Gastroesophageal sphincter (tissue), 3 donors: ENCODE measurements around the gene MRPS14.

Source experiments
- EP300 ChIP-seq: sonication (generic); formaldehyde crosslinking; IDR thresholded peaks from one replicate; pipeline ENCODE4 v1.6.1; 2017; ENCODE audit warnings: antibody characterized with exemption, mild to moderate bottlenecking
- POLR2A ChIP-seq, 2 donors: fragments of 450-650 bp; IDR thresholded peaks; one replicate each; pipeline ENCODE4 v1.6.1; 2017; ENCODE audit warnings: antibody characterized with exemption in 2 of 2, mild to moderate bottlenecking in 2 of 2, moderate library complexity in 1 of 2
- POLR2AphosphoS5 ChIP-seq: sonication (generic); formaldehyde crosslinking; IDR thresholded peaks from one replicate; pipeline ENCODE4 v1.6.1; 2017; ENCODE audit warnings: antibody characterized with exemption
- TF ChIP-seq, protein P1 (sequence below), 4 experiments: fragments of 200-600 bp in 2 of 4; fragments of 450-650 bp in 2 of 4; sonication (generic) in 1 of 4; IDR thresholded peaks; one replicate each; pipeline ENCODE4 v1.5.1; 2017 to 2019; ENCODE audit warnings: antibody characterized with exemption in 4 of 4, mild to moderate bottlenecking in 2 of 4, moderate library complexity in 2 of 4

GRCh38 chr1:174969977-174970376 is 53.2 kb downstream of the MRPS14 start:
- TF ChIP-seq POLR2A (IDR thresholded peaks at IDR 0.05) (no peak), EP300 (no peak), POLR2AphosphoS5 (no peak)
- TF ChIP-seq, protein P1, sequence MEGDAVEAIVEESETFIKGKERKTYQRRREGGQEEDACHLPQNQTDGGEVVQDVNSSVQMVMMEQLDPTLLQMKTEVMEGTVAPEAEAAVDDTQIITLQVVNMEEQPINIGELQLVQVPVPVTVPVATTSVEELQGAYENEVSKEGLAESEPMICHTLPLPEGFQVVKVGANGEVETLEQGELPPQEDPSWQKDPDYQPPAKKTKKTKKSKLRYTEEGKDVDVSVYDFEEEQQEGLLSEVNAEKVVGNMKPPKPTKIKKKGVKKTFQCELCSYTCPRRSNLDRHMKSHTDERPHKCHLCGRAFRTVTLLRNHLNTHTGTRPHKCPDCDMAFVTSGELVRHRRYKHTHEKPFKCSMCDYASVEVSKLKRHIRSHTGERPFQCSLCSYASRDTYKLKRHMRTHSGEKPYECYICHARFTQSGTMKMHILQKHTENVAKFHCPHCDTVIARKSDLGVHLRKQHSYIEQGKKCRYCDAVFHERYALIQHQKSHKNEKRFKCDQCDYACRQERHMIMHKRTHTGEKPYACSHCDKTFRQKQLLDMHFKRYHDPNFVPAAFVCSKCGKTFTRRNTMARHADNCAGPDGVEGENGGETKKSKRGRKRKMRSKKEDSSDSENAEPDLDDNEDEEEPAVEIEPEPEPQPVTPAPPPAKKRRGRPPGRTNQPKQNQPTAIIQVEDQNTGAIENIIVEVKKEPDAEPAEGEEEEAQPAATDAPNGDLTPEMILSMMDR (IDR thresholded peaks at IDR 0.05), result no peak
